GM19397 (cell line): Measurements from ENCODE around the gene AHCTF1.
"Not testable (repeated sequence)": the region's sequence is repeated elsewhere in the genome, so short reads cannot be mapped to it uniquely, and the experiment has no call there.

ENCODE experiments used
- ATAC-seq: cut with Tn5 transposase; IDR thresholded peaks from one replicate; pipeline ENCODE4 v1.9.1; 2021; ENCODE audit warnings: mild to moderate bottlenecking, moderate library complexity; ENCODE audit not compliant: unreplicated experiment

The AHCTF1 gene

DNA sequence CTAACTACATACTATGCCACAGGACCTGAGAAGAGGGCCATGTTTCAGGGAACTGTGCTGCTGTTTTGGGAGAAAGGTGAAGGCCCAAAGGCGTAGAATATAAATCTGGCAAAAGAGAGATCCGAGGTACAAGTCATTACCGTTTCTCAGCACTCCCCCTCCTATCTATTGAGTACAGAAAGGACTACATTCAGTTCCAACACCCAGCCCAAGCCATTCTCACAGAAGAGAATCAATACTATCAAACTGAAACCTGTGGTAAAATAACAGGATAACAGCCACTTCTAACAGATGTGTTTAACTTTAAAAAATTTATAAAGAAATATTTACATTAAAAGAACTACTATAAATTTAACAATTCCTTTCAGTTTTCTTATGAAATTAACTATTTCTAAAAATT, 7.8 kb downstream of the AHCTF1 start:
- no peak for ATAC-seq

DNA sequence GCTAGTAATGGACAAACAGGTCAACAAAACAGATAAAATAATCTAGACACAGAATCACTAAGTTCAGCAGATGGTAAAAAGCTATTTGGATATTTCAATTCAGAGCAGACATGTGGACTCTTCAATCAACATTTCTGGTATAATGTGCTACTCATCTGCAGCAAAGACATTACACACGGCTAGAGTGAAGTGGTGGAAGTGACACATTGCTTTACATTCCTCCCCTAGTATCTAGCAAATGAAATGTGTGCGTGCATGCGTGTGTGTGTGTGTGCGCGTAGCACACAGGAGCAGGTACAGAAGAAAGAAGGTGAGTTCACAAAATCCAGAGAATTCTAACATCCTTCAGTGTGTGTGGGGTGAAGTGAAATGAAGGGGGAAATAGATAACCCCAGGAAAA, 8.3 kb downstream of the AHCTF1 start:
- ATAC-seq: no peak

DNA sequence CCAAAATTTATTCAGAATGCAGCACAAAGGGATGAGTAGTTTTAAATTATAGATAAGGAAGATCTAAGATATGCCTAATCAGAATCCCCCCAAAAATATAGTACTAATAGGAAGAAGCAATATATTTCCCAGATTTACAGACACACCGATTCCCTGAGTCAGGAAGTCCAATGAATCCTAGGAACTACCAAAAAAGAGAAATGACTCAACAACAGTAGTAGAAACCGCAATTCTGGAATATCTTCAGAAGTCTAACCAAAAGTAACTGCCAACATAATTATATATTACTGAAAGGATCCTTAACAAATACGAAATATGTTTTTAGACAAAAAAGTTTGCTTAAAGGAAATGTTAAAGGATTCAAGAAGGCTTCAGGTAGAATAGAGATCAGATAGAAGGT, 10.3 kb downstream of the AHCTF1 start:
- no peak for ATAC-seq

DNA sequence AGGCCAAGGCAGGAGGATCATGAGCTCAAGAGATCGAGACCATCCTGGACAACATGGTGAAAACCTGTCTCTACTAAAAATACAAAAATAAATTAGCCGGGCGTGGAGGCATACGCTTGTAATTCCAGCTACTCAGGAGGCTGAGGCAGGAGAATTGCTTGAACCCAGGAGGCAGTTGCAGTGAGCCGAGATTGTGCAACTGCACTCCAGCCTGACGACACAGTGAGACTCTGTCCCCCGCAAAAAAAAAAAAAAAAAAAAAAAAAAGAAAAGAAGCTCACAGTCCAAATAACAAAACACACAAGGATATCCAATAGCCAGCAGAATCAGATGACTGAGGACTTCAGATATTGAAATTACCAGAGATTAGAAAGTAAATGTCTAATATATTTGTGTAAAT, 11.8 kb downstream of the AHCTF1 start:
- ATAC-seq: no peak

DNA sequence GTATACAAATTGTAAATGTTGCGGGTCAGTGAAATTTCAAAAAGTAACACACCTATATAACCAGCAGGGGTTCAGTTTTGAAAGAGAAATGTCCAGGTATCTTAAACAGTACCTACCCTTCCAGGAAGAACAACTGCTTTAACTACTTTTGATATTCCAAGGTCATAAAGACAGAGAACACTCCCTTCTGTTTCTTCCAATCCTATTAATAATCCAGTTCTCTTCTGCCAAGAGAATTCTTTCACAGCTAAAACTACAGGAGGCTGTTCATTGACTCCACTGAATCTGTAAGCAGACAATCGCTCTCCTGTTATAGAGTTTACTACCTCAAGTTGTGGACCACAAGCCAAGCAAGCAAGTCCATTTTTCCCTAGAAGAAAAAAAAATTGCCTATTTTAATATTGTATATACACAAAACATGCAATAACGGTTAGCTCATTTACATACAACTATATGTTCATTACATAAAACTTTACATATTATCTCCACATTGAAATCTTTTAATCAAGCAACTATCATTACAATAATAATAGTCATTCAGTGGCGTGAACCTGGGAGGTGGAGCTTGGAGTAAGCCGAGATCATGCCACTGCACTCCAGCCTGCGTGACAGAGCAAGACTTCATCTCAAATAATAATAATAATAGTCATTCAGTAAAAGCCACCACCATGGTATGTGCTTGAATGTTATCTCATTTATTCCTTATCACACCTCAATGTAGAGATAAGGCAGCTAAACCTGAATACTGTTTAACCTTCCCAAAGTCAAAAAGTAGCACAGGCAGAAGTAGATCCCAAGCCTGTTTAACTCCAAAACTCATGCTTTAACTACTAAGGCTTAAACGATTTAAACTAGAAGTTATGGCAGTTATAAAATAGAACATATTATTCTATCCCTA, 15.5 kb downstream of the AHCTF1 start:
- not testable (repeated sequence) for ATAC-seq

DNA sequence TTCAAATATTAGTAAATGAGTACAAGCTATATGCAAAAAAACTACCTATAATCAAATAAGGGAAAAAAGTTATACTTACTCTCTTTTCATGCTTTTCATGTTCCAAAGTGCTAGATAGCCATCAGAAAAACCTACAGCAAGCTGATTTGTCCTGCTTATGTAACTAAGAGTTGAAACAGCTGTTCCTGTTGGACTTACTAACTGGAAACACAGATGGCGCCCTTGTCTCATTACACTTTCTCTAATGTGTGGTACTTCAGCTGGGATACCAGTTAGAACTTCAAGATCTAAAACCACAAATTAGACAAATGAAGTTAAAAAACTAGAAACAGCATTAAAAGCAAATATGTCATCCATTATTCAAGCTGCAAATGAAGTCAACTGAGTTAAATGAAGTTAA, 24.3 kb downstream of the AHCTF1 start:
- no peak for ATAC-seq

DNA sequence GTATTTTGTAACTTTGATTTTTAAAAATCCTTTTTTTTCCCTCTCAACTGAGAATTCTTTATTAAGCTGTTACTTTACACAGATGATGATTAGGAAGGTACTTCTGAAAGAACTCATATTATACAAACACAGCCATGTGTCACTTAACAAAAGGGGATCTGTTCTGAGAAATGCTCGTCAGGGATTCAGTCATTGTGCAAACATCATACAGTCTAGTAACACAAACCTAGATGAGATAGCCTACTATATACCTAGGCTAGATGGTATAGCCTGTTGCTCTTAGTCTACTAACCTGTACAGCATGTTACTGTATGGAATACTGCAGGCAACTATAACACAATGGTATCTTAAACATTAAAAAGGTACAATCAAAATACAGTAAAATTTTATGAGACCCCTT, 24.9 kb downstream of the AHCTF1 start:
- ATAC-seq: no peak

DNA sequence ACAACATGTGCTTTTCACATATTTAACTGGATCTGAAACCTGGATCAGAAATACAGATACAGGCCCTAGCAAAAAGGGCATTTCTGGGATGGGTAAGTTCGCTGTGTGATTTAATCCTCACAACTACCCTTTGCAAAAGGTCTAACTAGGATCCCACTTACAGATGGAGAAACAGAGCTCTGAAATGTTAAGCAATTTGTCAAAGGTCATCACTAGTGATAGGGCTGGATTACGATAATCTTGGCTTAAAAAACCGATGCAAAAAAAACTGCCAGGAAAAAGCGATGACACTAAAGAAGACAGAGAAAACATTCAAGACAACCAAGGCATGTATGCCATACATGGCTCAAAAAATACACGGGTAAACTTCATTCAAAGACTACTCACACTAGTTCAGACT, 29.9 kb downstream of the AHCTF1 start:
- no peak for ATAC-seq

DNA sequence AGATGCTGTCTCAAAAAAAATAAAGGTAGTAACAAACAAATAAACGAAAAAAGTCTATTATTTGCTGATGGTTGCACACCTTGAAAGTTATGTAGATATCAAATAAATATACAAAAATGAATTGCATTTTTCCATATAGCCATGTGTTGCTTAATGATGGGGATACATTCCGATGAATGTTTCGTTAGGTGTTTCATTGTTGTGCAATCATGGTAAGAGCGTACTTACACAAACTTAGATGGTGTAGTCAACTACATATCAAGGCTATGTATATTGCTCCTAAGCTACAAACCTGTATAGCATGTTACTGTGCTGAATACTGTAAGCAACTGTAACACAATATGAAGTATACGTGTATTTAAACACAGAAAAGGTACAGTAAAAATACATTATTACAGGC, 34.4 kb downstream of the AHCTF1 start:
- no peak for ATAC-seq

DNA sequence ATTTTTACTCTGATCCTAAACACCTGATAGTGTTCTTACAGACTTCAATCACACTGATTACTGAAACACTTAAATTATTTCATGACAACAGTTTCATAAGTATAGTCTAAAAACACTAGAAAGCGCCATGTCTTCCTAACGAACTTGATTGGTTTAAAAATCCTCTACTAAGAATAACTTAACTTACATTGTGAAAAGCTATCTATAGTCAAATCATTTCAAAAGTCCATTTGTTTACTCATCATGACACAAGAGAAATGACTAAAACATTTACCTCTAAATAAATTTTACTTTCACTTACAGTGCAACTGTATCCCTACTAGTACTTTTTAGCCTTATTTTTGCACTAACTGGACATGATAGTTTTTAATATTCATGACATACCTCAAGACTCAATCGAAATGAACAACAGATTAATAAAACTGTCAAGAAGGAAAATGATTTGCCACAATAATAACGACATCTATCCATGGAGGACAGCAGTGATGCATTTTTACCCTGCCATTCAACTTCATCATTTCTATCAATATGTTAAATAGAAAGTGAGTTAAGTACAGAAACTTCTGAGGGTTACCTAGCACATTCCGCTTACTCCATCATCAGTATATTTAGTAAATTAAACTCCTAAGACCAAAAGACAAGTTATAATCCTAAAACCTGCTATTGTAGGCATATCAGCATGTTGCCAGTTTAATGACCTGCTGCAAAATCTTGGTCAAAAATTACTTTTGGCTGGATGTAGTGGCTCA, 38.4 kb downstream of the AHCTF1 start:
- ATAC-seq: no peak

DNA sequence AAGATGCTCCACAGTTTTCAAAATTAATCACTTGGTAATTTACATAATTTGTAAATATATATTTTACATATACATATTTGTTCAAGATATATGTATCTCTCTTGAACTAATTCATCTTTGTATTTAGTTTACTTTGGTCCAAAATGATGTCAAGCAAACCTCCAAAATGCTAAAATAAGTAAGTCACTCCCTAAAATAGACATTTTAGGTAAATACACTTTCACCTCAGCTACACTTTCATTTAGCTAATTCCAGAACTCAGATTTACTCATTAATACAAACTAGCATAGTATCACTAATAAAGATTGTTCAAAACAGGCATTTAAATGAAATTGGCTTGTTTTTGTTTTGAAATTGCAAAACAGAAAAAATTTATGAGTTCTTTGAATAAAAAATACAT, 40.6 kb downstream of the AHCTF1 start:
- no peak for ATAC-seq

DNA sequence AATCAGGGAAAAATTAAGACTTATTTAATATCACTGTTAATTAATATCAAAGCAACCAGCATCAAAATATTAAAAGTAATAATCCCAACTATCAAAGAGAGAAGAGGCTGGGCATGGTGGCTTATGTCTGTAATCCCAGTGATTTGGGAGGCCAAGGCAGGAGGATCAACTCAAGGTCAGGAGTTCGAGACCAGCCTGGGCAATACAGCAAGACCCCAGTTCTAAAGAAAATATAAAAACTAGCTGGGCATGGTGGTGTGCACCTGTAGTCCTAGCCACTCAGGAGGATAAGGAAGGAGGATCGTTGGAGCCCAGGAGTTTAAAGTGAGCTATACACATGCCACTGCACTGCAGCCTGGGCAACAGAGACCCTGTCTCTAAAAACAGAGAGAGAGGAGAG, 43.2 kb downstream of the AHCTF1 start:
- no peak for ATAC-seq

DNA sequence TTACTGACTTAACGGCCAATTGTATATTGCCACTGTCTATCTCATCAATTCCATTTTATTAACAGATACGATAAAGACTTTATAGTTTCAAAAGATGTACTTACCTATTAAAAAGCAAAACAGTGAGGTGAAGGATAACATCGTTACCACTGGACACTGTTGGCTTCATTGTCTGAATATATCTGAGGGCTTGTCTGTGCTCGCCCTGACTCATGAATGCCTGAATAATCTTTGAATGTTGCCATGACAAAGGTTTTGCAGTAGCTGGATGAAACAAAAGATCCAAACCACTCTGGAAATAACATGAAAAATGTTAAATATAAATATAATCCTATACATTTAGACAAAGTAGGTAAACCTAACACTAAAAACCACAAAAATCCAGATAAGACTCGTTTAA, 46.4 kb downstream of the AHCTF1 start:
- not testable (repeated sequence) for ATAC-seq

DNA sequence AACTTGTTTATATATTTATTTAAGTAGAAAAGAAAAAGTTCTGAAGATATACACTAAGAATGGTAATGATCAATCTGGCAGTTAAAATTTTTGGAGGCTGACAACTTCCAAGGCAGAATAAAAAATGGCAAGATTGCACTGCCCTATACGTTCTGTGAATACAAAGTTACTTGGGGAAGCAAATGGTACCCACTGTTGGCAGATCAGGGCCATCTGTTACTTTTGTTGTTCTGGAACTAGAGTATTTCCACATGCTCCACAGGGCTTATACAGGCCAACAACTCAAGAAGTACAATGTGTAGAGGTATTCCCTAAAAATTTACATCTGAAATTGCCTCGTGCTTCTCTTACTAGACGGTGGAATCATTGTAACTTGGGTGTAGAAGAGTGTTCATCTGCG, 53.2 kb downstream of the AHCTF1 start:
- no peak for ATAC-seq

DNA sequence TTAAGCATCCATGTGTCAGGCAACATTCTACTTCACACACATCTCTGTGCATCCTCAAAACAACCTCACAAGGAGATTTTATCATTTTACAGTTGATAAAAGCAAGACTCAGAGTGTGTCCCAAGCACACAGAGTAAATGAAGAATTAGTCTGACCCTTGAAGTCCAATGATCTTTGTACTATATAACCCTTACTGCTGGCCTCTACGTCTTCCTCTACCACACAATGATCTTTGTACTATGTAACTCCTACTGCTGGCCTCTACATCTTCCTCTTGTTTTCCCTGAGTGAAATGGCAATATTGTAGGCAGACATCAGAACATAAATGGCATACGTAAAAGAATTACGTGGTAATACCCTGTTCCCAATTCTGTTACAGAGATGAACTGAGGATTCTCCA, 55.3 kb downstream of the AHCTF1 start:
- ATAC-seq: no peak

DNA sequence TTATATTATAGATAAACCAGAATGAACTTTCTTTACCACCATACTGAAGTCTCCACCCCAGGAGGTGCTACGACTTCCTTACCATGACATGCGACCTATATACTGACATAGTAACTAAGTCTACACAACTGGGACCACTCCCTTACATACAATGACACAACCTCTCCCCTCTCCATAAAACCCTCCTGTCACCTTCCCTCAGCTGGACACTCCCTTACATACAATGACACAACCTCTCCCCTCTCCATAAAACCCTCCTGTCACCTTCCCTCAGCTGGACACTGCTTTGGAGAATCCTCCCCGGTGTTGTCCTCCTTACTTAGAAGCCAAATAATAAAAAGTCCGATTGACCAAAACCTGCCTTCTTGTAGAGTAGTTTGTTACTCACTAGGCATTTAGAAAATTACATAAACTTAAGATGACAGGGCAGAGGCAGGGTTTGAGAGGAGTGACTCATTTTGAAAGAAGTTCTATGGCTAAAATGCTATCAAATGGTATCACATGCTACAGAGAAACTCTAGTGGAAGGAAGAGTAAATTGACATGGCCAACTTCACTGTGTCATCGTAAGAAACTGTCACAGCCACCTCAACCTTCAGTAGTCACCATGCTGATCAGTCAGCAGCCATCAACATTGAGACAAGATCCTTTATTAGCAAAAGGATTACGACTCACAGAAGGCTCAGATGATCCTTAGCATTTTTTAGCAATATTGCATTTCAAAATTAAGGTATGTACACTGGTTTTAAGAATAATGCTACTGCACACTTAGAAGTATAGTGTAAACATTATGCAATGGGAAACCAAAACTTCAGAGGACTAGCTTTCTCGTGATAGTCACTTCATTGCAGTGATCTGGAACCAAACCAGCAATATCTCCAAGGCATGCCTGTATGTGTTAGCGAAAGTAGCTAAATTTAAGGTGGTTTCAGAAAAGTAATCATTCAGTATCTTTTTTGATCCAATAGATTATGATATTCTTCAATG, 56.4 kb downstream of the AHCTF1 start:
- ATAC-seq: no peak

DNA sequence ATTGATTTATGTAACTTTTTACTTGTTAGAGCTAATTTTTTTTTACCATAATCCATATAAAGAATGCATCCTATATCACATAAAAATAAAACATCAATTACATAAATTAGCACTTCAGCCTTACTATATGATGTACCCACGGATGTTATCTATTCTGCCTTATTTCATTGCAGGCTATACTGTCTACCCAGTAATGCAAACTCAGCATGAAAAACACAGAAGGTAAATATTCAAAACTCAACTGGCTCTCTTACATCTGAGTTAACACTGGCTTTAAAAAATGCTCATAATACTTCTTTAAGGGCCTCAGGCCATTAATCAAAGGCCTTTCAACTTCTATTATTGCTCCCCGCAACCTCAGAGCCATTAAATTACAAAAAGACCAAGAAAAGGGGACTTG, 65.8 kb downstream of the AHCTF1 start:
- no peak for ATAC-seq

DNA sequence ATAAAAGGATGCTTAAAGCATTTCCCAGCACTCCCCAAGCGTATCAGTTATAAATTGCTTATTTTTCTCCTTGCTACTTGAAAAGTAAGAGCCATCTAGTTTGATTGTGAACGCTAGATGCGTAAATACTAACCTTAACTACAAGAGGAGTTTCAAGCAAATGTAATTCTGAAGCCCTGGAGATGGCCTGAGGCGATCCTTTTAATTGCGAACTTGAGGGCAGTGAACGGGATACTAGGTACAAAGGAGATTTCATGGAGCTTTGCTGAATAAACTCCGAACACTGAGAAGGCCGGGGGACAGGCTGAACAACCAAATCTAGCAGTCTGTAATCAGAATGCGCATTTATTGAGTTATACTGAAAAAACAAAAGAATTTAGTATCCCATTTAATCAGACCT, 68.0 kb downstream of the AHCTF1 start:
- not testable (repeated sequence) for ATAC-seq

DNA sequence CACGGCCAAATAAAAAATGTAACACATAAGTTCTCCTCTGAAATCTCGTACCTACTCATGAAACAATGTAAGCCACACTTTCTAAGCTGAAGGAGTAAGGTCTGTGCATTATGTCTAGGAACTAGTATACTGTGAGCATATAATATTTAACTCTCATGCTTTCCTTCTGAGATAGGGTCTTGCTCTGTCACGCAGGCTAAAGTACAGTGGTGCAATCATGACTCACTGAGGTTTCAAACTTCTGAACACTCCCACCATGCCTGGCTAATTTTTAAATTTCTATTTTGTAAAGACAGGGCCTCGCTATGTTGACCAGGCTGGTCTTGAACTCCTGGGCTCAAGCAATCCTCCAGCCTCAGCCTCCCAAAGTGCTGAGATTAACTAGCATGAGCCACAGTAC, 71.3 kb downstream of the AHCTF1 start:
- no peak for ATAC-seq

DNA sequence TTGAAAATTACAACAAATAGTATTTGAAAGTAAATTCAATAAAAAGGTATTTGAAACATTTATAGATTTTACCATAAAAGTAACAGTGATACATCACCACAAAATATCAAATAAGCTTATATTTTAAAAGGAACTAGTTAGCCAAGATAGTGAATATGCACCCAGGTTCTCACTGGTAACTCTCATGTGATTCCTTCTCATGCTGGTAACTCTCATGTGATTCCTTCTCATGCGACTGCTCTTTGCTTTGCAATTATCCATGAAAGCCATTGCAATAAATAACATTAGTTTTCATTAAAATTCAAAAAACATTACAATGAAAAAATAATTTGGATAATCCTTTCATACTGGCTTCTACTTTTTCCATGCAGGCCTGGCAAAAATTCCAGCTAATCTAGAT, 75.4 kb downstream of the AHCTF1 start:
- ATAC-seq: no peak

DNA sequence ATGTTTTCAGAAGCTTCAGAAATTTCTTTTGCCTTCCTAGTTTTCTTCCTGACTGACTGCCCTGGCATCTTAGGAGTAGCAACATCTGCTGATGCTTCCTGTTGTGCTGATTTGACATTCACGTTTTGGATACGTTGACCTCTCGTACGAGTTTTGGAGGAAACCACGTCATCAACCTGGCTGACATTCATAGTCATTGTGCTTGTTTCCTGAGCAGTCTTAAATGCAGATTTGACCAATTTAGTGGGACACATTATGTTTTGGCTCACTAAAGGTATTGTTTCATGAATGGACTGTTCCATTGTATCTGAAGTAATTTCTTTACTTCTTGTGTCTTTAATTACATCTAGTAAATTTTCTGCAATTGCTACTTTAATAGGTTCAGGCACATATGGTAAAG, 81.1 kb downstream of the AHCTF1 start:
- ATAC-seq: not testable (repeated sequence)
